Inflammatory macrophage (primary cell): ENCODE measurements around the gene BHLHA9.
"Not testable (repeated sequence)": the region's sequence is repeated elsewhere in the genome, so short reads cannot be mapped to it uniquely, and the experiment has no call there.

Experiments used
- DNase-seq, 2 donors: peaks; one replicate each; pipeline ENCODE4 v3.0.0-alpha.2; 2020 to 2022

Gene BHLHA9

DNA sequence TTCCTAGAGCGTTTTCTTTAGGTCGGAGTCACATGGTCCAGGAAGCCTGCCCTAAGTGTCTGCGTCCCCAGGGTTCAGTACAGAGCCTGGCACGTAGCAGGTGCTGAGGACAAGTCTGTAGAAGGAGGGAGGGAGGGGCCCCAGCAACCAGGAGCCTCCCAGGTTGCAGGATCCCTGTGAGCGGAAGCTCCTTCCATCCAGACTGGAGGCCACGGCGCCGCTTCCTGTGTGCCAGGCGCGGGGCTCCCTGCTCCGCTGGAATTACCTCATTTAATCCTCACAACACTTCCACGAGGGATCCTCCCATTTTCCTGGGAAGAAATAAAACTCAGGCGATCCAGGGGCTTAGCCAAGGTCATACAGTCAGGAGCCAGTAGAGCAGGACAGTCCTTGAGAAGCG lies 31.3 kb downstream of the BHLHA9 start:
- DNase-seq = no peak

DNA sequence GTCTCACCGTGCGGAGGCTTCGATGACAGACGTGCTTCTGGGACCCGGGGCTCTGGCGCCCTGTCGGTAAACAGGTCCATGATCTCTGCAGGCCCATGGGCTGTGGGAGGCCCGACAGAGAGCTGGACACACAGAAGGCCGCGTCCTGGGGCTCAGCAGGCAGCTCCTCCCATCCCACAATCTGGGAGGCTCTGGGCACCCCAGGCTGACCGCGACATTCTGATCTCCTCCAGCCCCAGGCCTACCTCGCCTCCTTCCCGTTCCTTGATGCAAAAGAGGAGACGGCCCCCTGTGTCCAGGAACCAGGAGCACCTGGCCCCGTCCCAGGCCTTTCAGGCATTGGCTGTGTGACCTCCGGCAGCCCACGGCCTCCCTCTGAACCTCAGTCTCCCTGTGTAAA lies 32.5 kb downstream of the BHLHA9 start:
- DNase-seq = no peak

DNA sequence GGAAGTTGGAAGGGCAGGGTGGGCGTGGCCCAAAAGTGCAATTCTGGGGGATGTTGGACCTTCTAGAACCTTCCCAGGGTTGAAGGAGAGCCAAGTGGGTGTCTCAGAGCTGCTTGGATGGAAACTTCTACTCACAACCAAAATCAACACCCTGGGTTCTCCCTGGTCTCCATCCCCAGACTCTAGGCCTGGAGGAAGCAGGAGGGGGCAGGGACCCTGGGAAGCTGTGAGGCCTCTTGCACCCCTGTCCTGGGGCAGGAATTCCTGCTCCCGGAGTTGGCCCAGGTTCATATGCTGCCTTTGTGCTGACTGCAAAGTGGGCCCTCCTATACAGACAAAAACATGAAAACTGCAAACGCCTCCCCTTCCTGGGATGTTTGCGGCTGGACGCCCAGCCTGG lies 34.3 kb downstream of the BHLHA9 start:
- DNase-seq = no peak

DNA sequence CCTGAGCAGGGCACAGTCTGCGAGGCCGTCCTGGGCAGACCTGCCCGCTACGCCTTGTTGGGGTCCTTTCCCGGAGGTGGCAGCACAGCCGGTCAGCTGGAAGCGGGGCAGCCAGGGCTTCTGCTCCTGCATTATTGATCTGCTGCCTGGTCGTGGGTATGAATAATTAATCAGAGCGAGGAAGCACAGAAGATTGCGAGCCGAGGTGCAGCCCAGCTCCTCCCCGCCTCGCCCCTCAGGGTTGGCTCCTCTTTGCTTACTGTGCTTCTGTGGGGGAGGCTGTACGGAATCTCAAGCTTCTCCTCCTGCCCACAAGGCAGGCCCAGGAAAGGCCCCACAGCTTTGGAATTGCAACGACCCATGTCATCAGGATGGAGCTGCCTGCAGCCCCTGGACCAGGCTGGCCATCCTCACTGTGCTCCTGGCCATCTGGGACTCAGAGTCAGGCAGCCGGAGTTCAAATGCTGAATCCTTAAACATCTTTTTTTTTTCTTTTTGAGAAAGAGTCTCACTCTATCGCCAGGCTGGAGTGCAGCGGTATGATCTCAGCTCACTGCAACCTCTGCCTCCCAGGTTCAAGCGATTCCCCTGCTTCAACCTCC lies 34.8 kb downstream of the BHLHA9 start:
- DNase-seq = no peak

DNA sequence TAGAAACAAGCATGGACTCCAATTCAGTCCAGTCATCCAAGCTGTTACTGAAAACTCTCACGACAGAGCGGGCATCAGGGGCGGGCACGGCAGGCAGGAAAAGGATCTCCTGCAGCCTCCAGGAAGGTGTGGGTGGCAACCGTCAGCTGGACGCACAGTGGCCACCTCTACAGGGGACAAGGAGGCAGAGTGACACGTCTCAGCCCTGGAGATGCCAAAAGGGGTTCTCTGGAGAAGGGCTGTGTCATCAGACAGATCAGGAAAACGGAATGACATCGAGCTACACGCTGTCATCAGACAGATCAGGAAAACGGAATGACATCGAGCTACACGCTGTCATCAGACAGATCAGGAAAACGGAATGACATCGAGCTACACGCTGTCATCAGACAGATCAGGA lies 37.6 kb downstream of the BHLHA9 start:
- not testable (repeated sequence) for DNase-seq

DNA sequence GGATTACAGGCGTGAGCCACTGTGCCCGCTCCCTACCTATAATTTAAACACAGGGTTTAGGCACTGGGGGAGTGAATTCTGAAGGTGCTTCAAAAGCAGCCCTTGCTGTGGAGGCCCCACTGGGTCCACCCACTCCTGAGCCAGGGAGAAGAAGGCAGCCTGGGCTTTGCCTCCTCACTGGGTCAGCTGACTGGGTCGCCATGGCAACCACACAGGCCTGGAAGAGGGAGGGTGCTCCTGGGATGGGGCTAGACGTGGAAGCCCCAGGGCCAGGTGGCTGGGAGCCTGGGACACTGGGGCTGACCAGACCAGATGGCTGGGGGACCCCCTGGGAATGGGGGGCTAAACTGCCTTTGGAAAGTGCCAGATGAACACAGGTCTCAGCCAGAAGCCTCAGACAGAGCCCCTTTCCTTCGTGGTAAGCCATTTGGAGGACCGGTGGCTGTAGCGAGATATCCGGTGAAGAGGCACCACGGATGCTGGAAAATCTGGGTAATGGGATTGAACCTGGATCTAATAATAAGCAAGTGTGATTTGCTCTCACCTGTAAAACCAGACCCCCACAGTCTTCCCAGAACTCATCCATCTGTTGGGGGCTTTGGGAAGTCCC lies 42.1 kb downstream of the BHLHA9 start:
- peak; percentile 12 to 22 for DNase-seq

DNA sequence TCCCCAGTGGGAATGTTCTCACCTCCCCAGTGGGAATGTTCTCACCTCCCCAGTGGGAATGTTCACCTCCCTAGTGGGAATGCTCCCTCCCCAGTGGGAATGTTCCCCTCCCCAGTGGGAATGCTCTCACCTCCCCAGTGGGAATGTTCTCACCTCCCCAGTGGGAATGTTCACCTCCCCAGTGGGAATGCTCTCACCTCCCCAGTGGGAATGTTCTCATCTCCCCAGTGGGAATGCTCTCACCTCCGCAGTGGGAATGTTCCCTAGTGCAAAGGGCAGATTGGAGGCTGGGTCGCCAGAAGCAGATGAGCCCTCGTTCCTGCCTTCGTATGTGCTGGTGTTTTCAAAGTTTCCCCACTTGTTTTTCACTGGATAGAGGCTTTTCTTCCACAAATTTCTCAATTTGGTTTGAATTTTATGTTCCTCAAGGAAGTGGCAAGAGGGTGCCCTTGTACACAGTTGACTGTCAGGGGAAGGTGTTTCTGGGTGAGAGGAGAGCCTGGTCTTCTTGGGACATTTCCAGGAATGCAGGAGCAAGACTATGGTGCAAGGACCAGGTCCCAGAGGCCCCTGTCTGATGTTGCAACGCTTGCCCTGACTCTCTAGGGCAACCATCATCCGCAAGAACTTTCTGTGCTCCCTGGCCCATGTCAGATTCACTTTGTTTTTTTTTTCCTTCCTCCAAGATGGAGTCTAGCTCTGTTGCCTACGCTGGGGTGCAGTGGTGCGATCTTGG lies 43.2 kb downstream of the BHLHA9 start:
- no peak for DNase-seq

DNA sequence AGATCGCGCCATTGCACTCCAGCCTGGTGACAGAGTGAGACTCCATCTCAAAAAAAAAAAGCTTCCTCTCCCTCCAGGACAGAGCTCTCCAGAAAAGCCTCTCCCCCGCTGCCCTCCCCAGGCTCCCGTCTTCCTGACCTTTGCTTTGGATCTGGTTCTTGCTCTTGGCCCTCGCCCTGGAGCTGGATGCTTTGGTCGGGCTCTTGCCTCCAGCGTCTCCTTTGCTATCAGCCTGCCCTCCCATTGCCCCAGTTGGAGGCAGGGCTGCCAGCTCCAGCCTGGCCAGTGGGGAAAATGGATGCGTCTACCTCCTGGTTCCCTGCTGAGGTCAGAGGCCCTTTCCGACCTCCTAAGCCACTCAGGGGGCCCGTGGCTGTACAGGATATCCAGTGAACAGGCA lies 45.2 kb downstream of the BHLHA9 start:
- no peak for DNase-seq

DNA sequence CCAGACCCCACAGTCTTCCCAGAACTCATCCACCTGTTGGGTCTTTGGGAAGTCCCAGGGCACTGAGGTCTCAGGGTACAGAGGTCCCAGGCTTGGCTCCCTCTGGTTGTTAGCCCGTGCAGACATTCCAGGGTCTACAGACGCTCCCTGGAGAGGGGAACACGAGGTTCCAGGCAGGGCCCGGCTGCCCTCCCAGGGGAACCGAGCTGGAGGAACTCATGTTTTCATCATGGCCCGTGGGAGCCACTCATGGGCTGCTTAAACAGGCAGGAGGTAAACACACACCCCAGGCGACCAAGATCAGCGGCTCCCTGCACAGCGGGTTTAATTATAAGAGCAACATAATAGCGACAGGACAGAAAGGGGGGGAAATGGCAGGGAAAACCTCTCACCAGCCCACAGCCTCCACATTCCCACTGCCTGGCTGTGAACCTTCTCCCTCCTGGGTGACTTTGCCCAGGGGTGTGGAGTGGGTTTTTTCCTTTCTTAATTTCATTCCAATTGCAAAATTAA lies 45.7 kb downstream of the BHLHA9 start:
- no peak for DNase-seq
